Transverse colon (tissue), 4 donors: ENCODE measurements around the gene CRACDL. TPM values are rescaled to one million over a fixed set of nuclear protein-coding genes. Genes with fewer than 3 reads are reported as not detected.
A peak's percentile ranks its signal among the peaks of the same experiment; 100 is the strongest.

Experiments used
- DNase-seq: peaks from one replicate; pipeline ENCODE4 v3.0.0-alpha.2; 2019
- H3K27ac ChIP-seq, 4 donors: fragments of 200-600 bp; sonication (generic); 2 replicates each; pipeline ENCODE4 v1.5.1; 2016 to 2018; ENCODE audit warnings: inconsistent platforms in 4 of 4
- H3K27me3 ChIP-seq: fragments of 200-600 bp; sonication (generic); 2 replicates; pipeline ENCODE4 v1.5.1; 2017; ENCODE audit warnings: inconsistent platforms
- H3K36me3 ChIP-seq, 4 donors: fragments of 200-600 bp; sonication (generic); 2 replicates each; pipeline ENCODE4 v1.5.1; 2017 to 2019; ENCODE audit warnings: inconsistent platforms in 4 of 4
- H3K4me1 ChIP-seq, 4 donors: fragments of 200-600 bp; sonication (generic); 2 replicates each; pipeline ENCODE4 v1.5.1; 2017 to 2020; ENCODE audit warnings: inconsistent platforms in 4 of 4
- H3K4me3 ChIP-seq, 4 donors: fragments of 200-600 bp; sonication (generic); 1 replicate in 1 of 4; 2 replicates in 3 of 4; pipeline versions ENCODE4 v1.5.1 to v1.6.1; 2017 to 2019; ENCODE audit warnings: inconsistent platforms in 4 of 4
- H3K9me3 ChIP-seq, 2 donors: fragments of 200-600 bp; sonication (generic); 2 replicates each; pipeline ENCODE4 v1.5.1; 2017 to 2019; ENCODE audit warnings: inconsistent platforms in 2 of 2
- CTCF ChIP-seq, 5 experiments: fragments of 200-600 bp in 3 of 5; fragments of 450-650 bp in 2 of 5; sonication (generic) in 3 of 5; IDR thresholded peaks; 1 replicate in 2 of 5; 2 replicates in 3 of 5; pipeline ENCODE4 v1.5.1; 2016 to 2017; ENCODE audit warnings: antibody characterized with exemption in 5 of 5, inconsistent platforms in 3 of 5, mild to moderate bottlenecking in 2 of 5, moderate library complexity in 1 of 5
- EP300 ChIP-seq: sonication (generic); formaldehyde crosslinking; IDR thresholded peaks from one replicate; pipeline ENCODE4 v1.6.1; 2017; ENCODE audit warnings: antibody characterized with exemption, low read depth
- POLR2A ChIP-seq: fragments of 450-650 bp; IDR thresholded peaks from one replicate; pipeline ENCODE4 v1.6.1; 2016; ENCODE audit warnings: antibody characterized with exemption, mild to moderate bottlenecking, moderate library complexity
- POLR2AphosphoS5 ChIP-seq, 3 donors: sonication (generic); formaldehyde crosslinking; IDR thresholded peaks; one replicate each; pipeline ENCODE4 v1.6.1; 2016; ENCODE audit warnings: antibody characterized with exemption in 3 of 3
- WGBS, 2 donors: methylation state at CpG; one replicate each; pipeline ENCODE4 v1.1.5; 2018; ENCODE audit warnings: low coverage in 1 of 2; 5-methylcytosine and 5-hydroxymethylcytosine counted together
- in situ Hi-C, 4 donors: fragments of 200-750 bp; cut with MboI; loops; one replicate each; pipeline versions ENCODE4 v1.15.0 to v1.15.1; 2017; ENCODE audit warnings: low sequenced_read_pairs in 3 of 4, low pct_ligation_motif_present in 1 of 4, low pct_unique_long_range_greater_than_20kb in 1 of 4
- intact Hi-C: fragments of 100-400 bp; cut with DNase I; formaldehyde crosslinking; loops from one replicate; pipeline ENCODE4 v1.15.1; 2023; ENCODE audit warnings: low total_unique reads
- total RNA-seq, 4 donors: library from RNA; depleted of rRNA; stranded (reverse); fragments of >200 nt; gene quantifications; one replicate each; pipeline ENCODE4 v1.1.0, GENCODE V29; 2016

CRACDL gene
- total RNA-seq, 4 donors from 2014 or later = 15.1 to 21.3 (median 16.9) TPM

DNA sequence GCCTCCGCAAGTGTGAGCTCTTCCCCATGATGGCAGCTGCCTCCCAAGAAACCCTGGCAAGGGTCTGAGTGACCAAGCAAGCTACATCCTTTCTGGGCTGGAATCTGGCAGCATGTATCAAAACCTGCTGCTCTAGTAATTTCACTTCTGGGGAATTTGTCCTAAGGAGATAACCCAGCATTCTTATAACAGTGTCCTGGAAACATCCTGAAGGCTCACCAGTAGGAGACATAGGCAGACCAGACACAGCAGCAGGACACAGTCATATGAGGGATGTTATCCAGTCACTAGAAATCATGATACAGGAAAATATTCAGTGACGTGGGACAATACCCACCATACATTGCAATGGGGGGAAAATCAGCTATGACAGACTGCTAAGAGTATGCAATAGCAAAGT, 64.5 kb downstream of the CRACDL start:
- in situ Hi-C loops = no loop called here
- WGBS, 2 donors = 95 to 100% methylated on average over 1 to 2 of the region's 2 CpGs
- no peak overlapping the region for H3K4me3 ChIP-seq
- TF ChIP-seq POLR2A (no peak), CTCF (IDR thresholded peaks at IDR 0.05) (no peak), EP300 (no peak), POLR2AphosphoS5 (IDR thresholded peaks at IDR 0.05) (no peak)
- intact Hi-C loops = no loop called here
- H3K27ac ChIP-seq = no peak overlapping the region
- no peaks in the 10 kb centered on the region for H3K27me3 ChIP-seq
- H3K4me1 ChIP-seq = peaks cover 0 to 22% (median 13%) of the 10 kb centered on the region in 4 donors
- no peaks in the 10 kb centered on the region for H3K9me3 ChIP-seq
- DNase-seq = no peak
- H3K36me3 ChIP-seq = no peaks in the 10 kb centered on the region

DNA sequence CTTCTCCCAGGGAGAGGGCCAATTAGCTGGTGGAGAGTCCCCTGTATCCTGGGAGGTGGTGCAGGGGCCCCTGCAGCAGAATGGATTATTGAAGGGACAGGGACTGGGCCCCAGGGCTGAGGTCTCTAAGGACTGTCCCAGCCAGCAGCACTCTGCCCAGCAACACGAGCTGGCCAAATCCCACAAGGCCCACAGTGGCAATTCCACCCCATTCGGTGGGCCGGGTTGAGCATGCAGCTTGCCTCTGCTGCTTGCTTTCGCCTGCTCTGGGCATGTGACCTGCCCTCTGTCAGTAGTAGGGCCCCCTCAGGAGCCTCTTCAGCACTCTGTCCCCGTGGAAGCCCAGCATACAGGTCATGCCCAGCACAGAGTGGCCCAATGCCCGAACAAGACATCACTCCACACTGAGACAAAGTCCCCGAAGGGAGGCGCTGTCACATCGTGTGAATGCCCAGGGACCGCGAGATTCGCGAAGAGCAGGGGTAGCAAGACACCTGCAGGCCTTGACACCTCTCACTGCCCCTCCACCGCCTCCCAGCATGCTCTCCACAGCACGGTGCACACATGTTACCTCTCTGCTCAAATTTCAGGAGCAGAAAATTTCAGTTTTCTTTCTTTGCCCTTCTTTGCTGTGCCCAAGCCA, 65.4 kb downstream of the CRACDL start:
- no peaks in the 10 kb centered on the region for H3K9me3 ChIP-seq
- in situ Hi-C loops = no loop called here
- peak overlapping the region; percentile 89 to 91 (median 90) for H3K27ac ChIP-seq
- H3K36me3 ChIP-seq = no peaks in the 10 kb centered on the region
- no peaks in the 10 kb centered on the region for H3K27me3 ChIP-seq
- peaks cover 0 to 22% (median 13%) of the 10 kb centered on the region in 4 donors for H3K4me1 ChIP-seq
- H3K4me3 ChIP-seq = no peak overlapping the region
- DNase-seq = no peak
- WGBS, 2 donors = 80% methylated on average over 13 of the region's 15 CpGs; no CpG with 5 or more reads in 1 of the 2 donors
- TF ChIP-seq POLR2A = no peak
- TF ChIP-seq EP300 = no peak
- TF ChIP-seq POLR2AphosphoS5 (IDR thresholded peaks at IDR 0.05) = no peak
- no peak for TF ChIP-seq CTCF (IDR thresholded peaks at IDR 0.05)
- intact Hi-C loops = no loop called here

- Histone ChIP-seq H3K27ac (peak overlapping the region; percentile 89 to 91 (median 90)), H3K4me1 (peaks cover 0 to 22% (median 13%) of the 10 kb centered on the region in 4 donors), H3K36me3 (no peaks in the 10 kb centered on the region), H3K9me3 (no peaks in the 10 kb centered on the region), H3K4me3 (peak overlapping the region in 2 of 4 donors; percentile 21 to 44), H3K27me3 (no peaks in the 10 kb centered on the region)
- 42% methylated on average over 4 of the region's 4 CpGs; no CpG with 5 or more reads in 1 of the 2 donors for WGBS, 2 donors
- in situ Hi-C loops = no loop called here
- no peak for TF ChIP-seq POLR2A
- TF ChIP-seq CTCF (IDR thresholded peaks at IDR 0.05) = peak in 2 of 5 experiments; percentile 19 to 35
- TF ChIP-seq EP300 = no peak
- peak in 2 of 3 donors; percentile 32 to 46 for TF ChIP-seq POLR2AphosphoS5 (IDR thresholded peaks at IDR 0.05)
- peak; percentile 78 for DNase-seq
- intact Hi-C loops = no loop called here
Measured at GRCh38 chr2:98869870-98870269, 66.2 kb downstream of the CRACDL start.

DNA sequence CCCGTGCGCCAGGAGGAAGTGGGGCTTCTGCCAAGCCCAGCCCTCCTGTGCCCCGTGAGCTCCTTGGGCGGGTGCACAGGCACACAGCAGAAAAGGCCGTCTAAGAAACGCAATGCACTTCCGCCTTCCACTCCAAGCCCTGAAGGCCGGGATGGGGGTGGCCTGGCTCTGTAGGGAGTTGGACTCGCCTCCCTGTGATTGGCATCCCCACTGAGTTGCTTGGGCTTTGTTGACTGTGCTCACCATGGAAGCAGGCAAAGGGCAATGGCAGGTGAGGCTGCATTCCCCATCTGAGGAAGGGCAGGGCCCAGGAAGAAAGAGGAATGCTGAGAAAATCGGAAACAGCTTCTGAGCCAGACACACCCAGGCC, 66.8 kb downstream of the CRACDL start:
- Histone ChIP-seq H3K4me3 (peak overlapping the region in 3 of 4 donors; percentile 17 to 44 (median 21)), H3K27me3 (no peaks in the 10 kb centered on the region), H3K9me3 (no peaks in the 10 kb centered on the region), H3K36me3 (no peaks in the 10 kb centered on the region), H3K27ac (peak overlapping the region; percentile 89 to 91 (median 90)), H3K4me1 (peaks cover 0 to 22% (median 13%) of the 10 kb centered on the region in 4 donors)
- WGBS, 2 donors = 44% methylated on average over 8 of the region's 10 CpGs; no CpG with 5 or more reads in 1 of the 2 donors
- DNase-seq = peak; percentile 88
- in situ Hi-C loops = no loop called here
- no peak for TF ChIP-seq EP300
- peak in 2 of 3 donors; percentile 72 to 80 for TF ChIP-seq POLR2AphosphoS5 (IDR thresholded peaks at IDR 0.05)
- peak; percentile 75 for TF ChIP-seq POLR2A
- TF ChIP-seq CTCF (IDR thresholded peaks at IDR 0.05) = no peak
- intact Hi-C loops = no loop called here
